Astrocyte of the cerebellum (primary cell): ENCODE results near the gene DYRK3.

Source experiments
- DNase-seq: peaks from one replicate; pipeline ENCODE4 v3.0.0-alpha.2; 2011; ENCODE audit warnings: low read depth
- H3K4me3 ChIP-seq: 2 replicates; pipeline ENCODE4 v1.5.1; 2011; ENCODE audit warnings: mild to moderate bottlenecking, low read depth, low read length, moderate library complexity
- in situ Hi-C: cut with HindIII; loops from 2 replicates; pipeline ENCODE4 v1.10.0; 2017; ENCODE audit warnings: low sequenced_read_pairs
- TF ChIP-seq, protein P1 (sequence below): IDR thresholded peaks from 2 replicates; pipeline ENCODE4 v1.5.1; 2012; ENCODE audit warnings: low read length, low read depth, moderate library complexity, mild to moderate bottlenecking; ENCODE audit errors: missing control alignments

The DYRK3 gene

DNA sequence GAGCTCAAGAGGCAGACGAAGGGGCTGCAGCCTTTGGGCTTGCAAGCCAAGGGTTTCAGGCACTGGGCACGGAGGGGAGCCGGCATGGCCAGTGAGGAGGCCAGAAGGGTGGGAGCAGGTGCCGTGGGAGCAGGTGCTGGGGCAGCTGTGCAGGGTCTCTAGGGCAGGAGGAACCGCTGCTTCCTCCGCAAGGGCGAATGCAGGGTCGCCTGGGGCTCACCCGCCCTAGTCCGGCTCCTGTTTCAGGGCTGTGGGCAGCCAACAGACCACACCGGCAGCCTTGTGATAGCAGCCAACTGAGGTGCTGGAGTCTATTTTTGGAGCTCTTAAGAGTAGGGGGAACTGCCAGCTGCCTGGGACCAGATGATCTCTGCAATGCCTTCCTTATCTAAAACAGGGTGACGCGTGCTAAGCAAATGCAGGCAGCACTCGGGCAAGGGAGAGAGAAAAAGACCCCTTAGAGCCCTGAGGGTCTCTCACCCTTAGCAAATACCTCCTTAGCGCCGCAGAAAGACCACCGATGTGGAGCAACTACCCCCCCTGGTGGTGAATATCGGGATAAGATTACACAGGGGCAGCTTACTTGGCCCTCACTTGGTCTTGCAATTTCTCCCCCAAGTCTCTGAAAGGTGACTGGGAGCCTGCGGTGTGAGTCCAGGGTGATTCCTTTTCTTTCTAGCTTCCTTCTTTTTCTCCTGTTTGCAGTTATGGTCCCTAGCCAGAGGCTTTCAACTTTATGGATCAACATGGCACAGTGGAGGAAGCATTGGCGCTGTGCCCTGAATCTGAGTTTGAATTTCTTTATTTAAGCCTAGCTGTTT, 28.7 kb downstream of the DYRK3 start:
- in situ Hi-C loops: no loop called here
- no peak overlapping the region for H3K4me3 ChIP-seq
- peak; percentile 47 for DNase-seq
- TF ChIP-seq, protein P1, sequence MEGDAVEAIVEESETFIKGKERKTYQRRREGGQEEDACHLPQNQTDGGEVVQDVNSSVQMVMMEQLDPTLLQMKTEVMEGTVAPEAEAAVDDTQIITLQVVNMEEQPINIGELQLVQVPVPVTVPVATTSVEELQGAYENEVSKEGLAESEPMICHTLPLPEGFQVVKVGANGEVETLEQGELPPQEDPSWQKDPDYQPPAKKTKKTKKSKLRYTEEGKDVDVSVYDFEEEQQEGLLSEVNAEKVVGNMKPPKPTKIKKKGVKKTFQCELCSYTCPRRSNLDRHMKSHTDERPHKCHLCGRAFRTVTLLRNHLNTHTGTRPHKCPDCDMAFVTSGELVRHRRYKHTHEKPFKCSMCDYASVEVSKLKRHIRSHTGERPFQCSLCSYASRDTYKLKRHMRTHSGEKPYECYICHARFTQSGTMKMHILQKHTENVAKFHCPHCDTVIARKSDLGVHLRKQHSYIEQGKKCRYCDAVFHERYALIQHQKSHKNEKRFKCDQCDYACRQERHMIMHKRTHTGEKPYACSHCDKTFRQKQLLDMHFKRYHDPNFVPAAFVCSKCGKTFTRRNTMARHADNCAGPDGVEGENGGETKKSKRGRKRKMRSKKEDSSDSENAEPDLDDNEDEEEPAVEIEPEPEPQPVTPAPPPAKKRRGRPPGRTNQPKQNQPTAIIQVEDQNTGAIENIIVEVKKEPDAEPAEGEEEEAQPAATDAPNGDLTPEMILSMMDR: peak; percentile 72

DNA sequence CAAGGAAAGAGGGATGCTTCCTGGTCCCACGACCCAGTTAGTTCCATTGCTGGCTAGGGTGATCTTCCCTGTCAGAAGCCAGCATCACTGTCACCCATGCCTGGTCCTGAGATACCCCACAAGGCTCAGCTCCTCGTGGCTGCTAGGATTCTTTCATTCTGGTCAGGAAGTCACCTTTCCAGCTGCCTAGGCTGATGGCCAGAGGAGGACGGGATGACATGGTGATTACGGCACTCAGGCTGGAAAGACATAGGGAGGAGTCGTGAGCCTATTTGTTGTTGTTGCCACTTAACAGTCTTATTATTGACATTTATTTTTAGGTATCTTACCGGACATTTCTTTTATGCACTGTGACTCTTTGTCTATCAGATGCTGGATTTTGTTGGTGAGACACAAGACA, 29.4 kb downstream of the DYRK3 start:
- TF ChIP-seq, protein P1: no peak
- in situ Hi-C loops: no loop called here
- H3K4me3 ChIP-seq: no peak overlapping the region
- no peak for DNase-seq

GRCh38 chr1:206666031-206666561, 30.8 kb downstream of the DYRK3 start:
- TF ChIP-seq, protein P1: no peak
- in situ Hi-C loops: no loop called here
- no peak for DNase-seq
- H3K4me3 ChIP-seq: no peak overlapping the region

DNA sequence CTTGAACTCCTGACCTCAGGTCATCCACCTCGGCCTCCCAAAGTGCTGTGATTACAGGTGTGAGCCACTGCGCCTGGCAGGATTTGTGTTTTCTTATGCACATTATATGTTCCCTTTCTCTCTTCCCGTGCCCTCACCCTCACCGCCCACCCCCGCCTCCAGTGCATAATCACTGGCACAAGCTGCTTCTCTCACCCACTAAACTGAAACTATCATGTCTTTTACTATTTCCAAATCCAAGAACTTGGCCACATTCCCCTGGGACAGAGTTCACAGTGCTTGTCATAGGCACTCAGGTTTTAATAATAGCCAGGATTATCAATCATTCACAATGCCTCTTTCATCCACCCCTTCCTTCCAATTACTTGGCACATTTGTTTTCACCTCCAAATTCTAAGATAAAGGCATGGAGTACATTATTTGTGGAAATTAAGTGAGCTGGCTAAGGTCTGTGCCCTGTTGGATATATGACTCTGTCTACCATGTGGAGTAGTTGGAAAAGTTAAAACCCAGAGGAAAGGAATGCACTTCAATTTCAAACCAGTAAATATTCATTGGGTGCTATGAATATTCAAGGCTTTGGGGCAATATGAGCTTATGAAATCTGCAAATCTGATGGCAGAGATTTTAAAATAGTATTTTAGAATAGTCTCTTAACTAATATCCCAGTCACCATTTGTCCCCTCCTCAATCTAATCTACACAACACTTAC, 31.8 kb downstream of the DYRK3 start:
- H3K4me3 ChIP-seq: no peak overlapping the region
- TF ChIP-seq, protein P1: no peak
- DNase-seq: no peak
- in situ Hi-C loops: no loop called here

DNA sequence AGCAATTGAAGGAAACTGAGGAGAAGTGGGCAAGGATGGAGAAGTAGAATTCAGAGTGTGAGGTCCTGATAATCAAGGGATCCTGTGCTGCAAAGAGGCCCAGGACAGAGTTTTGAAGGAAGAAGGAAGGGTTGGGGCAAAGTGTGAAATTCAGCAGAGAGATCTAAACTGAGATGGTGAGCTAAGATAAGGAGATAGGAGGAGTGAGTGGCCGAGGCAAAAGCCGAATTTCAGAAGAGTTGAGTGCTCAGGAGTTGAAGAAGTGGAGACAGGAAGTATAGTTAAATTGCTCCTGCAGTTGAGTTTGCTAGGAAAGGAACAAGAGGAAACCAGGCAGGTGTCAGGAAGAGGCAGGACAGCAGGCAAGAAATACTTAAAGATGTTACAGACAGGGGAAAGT, 33.0 kb downstream of the DYRK3 start:
- no peak for DNase-seq
- no peak overlapping the region for H3K4me3 ChIP-seq
- in situ Hi-C loops: no loop called here
- TF ChIP-seq, protein P1: no peak

- H3K4me3 ChIP-seq: no peak overlapping the region
- no peak for DNase-seq
- in situ Hi-C loops: no loop called here
- TF ChIP-seq, protein P1: no peak
Measured at GRCh38 chr1:206668874-206669410, 33.6 kb downstream of the DYRK3 start.
